PC-3 (cell line): ENCODE data around the gene CAMTA2.

Experiments used
- CTCF ChIP-seq: fragments of 300-600 bp; sonication (generic); conservative IDR thresholded peaks from 2 replicates; pipeline ENCODE4 v1.5.1; 2017; ENCODE audit warnings: antibody characterized with exemption, low read depth, mild to moderate bottlenecking, low read length
- EZH2phosphoT487 ChIP-seq: fragments of 300-600 bp; sonication (generic); IDR thresholded peaks from 2 replicates; pipeline ENCODE4 v1.6.1; 2018; ENCODE audit warnings: mild to moderate bottlenecking, antibody characterized with exemption, low read length, borderline replicate concordance

DNA sequence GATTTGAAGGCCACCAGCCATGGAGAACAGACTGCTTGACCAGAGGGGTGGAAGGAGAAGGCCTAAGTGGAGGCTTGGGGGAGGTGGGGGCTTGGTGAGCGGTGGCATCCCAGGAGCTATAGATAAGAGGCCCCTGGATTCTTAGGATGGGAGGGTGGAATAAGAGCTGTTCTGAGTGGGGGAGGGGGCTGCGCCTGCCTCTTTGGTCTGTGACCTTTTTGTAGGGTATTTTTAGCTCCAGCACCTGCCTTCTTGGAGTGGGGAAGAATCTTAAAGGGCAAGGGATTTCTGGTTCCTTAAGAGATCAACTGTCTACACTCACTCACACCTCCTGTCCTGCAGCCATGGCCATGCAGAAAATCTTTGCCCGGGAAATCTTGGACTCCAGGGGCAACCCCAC is 36.0 kb downstream of the CAMTA2 start:
- TF ChIP-seq CTCF = no peak
- no peak for TF ChIP-seq EZH2phosphoT487
